OCI-LY3 (cell line): Measurements from ENCODE around the gene TANC1.

Source experiments
- H2AFZ ChIP-seq: fragments of 200-600, 300-600 bp; shearing (Covaris generic); 2 replicates; pipeline ENCODE4 v1.6.0; 2014; ENCODE audit warnings: antibody characterized with exemption, low read depth, low read length
- H3K27ac ChIP-seq: fragments of 200-600, 300-600 bp; sonication (generic); 2 replicates; pipeline ENCODE4 v1.5.1; 2014; ENCODE audit warnings: mild to moderate bottlenecking, low read length, moderate library complexity, mixed read lengths
- H3K27me3 ChIP-seq: fragments of 200-600, 300-600 bp; sonication (generic); 2 replicates; pipeline ENCODE4 v1.6.1; 2014; ENCODE audit warnings: low read depth, low read length, mixed read lengths
- H3K36me3 ChIP-seq: fragments of 200-600, 300-600 bp; sonication (generic); replicated peaks from 2 replicates; pipeline ENCODE3; 2014; ENCODE audit warnings: low read depth, low read length, mixed read lengths
- H3K4me1 ChIP-seq: fragments of 300-600, 200-600 bp; sonication (generic); 2 replicates; pipeline ENCODE4 v1.6.1; 2014; ENCODE audit warnings: low read length, mixed read lengths
- H3K4me2 ChIP-seq: fragments of 200-600, 300-600 bp; sonication (generic); 2 replicates; pipeline ENCODE4 v1.6.1; 2014; ENCODE audit warnings: low read length, mixed read lengths
- H3K4me3 ChIP-seq: fragments of 300-600, 200-600 bp; sonication (generic); 2 replicates; pipeline ENCODE4 v1.5.1; 2014; ENCODE audit warnings: antibody characterized with exemption, mild to moderate bottlenecking, low read length, moderate library complexity
- H3K79me2 ChIP-seq: fragments of 300-600, 200-600 bp; shearing (Covaris generic); 2 replicates; pipeline ENCODE4 v1.6.1; 2014; ENCODE audit warnings: mild to moderate bottlenecking, low read length, mixed read lengths
- H3K9ac ChIP-seq: fragments of 300-600, 200-600 bp; shearing (Covaris generic); 2 replicates; pipeline ENCODE4 v1.6.0; 2014; ENCODE audit warnings: mild to moderate bottlenecking, low read length, moderate library complexity
- H3K9me3 ChIP-seq: fragments of 200-600, 300-600 bp; shearing (Covaris generic); 2 replicates; pipeline ENCODE4 v1.6.1; 2014; ENCODE audit warnings: low read length, mixed read lengths; ENCODE audit not compliant: insufficient read depth
- H4K20me1 ChIP-seq: fragments of 200-600, 300-600 bp; sonication (generic); 2 replicates; pipeline ENCODE4 v1.6.1; 2016; ENCODE audit warnings: low read length, mixed read lengths; ENCODE audit not compliant: insufficient read depth
- EZH2phosphoT487 ChIP-seq: fragments of 200-600 bp; shearing (Covaris generic); IDR thresholded peaks from 2 replicates; pipeline ENCODE4 v1.6.1; 2018; ENCODE audit warnings: antibody characterized with exemption, mixed run types, low read depth
- TF ChIP-seq, protein P1 (sequence below): fragments of 200-600, 300-600 bp; sonication (generic); IDR thresholded peaks from 2 replicates; pipeline ENCODE4 v1.5.1; 2014; ENCODE audit warnings: antibody characterized with exemption, low read length, low read depth

The TANC1 gene

DNA sequence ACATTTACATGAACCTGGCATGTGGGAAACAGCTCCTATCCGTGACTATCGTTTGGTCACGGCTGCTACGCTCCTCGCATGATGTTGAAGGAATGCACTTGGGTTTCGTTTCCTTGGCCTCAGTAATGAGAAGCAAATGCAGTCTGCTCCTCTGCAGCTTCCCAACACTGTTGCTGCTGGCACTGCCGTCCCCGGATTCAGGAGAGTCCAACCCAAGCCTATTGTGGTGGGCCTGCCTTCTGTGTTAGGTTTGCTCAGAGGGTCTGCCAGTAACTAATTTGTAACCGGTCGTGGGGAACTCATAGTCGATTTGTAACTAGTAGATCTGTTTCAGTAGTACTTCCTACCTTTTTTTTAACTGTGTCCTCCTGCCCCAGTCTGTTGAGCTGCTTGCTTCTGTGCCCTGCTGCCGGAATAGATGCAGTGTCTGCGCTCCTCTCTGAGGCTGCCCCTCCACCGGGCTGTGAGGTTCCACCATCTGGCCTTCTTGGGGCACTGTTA lies 259.7 kb downstream of the TANC1 start:
- Histone ChIP-seq H3K4me2 (no peak overlapping the region), H3K36me3 (no peaks in the 10 kb centered on the region), H3K4me3 (no peak overlapping the region), H3K9me3 (no peaks in the 10 kb centered on the region), H3K27ac (no peak overlapping the region), H3K4me1 (no peaks in the 10 kb centered on the region), H3K79me2 (no peaks in the 10 kb centered on the region), H4K20me1 (no peaks in the 10 kb centered on the region), H2AFZ (no peak overlapping the region), H3K27me3 (no peaks in the 10 kb centered on the region), H3K9ac (no peak overlapping the region)
- TF ChIP-seq, protein P1, sequence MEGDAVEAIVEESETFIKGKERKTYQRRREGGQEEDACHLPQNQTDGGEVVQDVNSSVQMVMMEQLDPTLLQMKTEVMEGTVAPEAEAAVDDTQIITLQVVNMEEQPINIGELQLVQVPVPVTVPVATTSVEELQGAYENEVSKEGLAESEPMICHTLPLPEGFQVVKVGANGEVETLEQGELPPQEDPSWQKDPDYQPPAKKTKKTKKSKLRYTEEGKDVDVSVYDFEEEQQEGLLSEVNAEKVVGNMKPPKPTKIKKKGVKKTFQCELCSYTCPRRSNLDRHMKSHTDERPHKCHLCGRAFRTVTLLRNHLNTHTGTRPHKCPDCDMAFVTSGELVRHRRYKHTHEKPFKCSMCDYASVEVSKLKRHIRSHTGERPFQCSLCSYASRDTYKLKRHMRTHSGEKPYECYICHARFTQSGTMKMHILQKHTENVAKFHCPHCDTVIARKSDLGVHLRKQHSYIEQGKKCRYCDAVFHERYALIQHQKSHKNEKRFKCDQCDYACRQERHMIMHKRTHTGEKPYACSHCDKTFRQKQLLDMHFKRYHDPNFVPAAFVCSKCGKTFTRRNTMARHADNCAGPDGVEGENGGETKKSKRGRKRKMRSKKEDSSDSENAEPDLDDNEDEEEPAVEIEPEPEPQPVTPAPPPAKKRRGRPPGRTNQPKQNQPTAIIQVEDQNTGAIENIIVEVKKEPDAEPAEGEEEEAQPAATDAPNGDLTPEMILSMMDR = no peak
- no peak for TF ChIP-seq EZH2phosphoT487

GRCh38 chr2:159229476-159230144 lies 261.2 kb downstream of the TANC1 start:
- H3K4me2 ChIP-seq = no peak overlapping the region
- H3K9ac ChIP-seq = no peak overlapping the region
- no peaks in the 10 kb centered on the region for H3K9me3 ChIP-seq
- no peaks in the 10 kb centered on the region for H3K4me1 ChIP-seq
- no peaks in the 10 kb centered on the region for H3K79me2 ChIP-seq
- no peak overlapping the region for H3K27ac ChIP-seq
- no peaks in the 10 kb centered on the region for H3K36me3 ChIP-seq
- H2AFZ ChIP-seq = no peak overlapping the region
- H4K20me1 ChIP-seq = no peaks in the 10 kb centered on the region
- no peak overlapping the region for H3K4me3 ChIP-seq
- H3K27me3 ChIP-seq = no peaks in the 10 kb centered on the region
- no peak for TF ChIP-seq EZH2phosphoT487
- TF ChIP-seq, protein P1 = no peak

DNA sequence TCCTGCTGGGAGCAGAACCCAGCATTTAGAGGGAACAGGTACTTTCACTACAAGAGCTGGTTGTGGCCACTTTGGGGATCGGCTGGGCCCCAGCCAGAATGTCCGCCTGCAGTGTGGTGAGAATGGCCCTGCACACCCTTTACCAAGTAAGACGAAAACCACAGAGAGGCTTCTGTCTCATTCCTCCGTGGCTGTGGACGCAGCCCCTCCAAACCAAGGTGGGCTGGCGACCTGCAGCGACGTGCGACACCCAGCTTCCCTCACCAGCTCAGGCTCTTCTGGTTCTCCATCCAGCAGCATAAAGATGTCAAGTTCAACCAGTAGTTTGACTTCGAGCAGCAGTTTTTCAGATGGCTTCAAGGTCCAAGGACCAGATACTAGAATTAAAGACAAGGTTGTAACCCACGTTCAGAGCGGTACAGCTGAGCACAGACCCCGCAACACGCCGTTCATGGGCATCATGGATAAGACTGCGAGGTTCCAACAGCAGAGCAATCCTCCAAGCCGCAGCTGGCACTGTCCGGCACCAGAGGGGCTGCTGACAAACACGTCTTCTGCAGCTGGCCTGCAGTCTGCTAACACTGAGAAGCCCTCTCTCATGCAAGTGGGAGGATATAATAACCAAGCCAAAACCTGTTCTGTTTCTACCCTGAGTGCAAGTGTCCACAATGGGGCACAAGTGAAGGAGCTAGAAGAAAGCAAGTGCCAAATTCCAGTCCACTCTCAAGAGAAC lies 261.9 kb downstream of the TANC1 start:
- H3K4me3 ChIP-seq = no peak overlapping the region
- H3K79me2 ChIP-seq = no peaks in the 10 kb centered on the region
- H3K27me3 ChIP-seq = no peaks in the 10 kb centered on the region
- H4K20me1 ChIP-seq = no peaks in the 10 kb centered on the region
- no peak overlapping the region for H3K9ac ChIP-seq
- no peak for TF ChIP-seq EZH2phosphoT487
- TF ChIP-seq, protein P1 = no peak
- no peaks in the 10 kb centered on the region for H3K4me1 ChIP-seq
- no peaks in the 10 kb centered on the region for H3K9me3 ChIP-seq
- H3K4me2 ChIP-seq = no peak overlapping the region
- H3K27ac ChIP-seq = no peak overlapping the region
- H3K36me3 ChIP-seq = no peaks in the 10 kb centered on the region
- no peak overlapping the region for H2AFZ ChIP-seq

GRCh38 chr2:159232456-159233170 lies 264.2 kb downstream of the TANC1 start:
- Histone ChIP-seq H2AFZ (no peak overlapping the region), H3K4me1 (0 out of 2 replicates have a peak, but pooled peaks cover 7% of the 10 kb centered on the region), H3K27ac (no peak overlapping the region), H3K79me2 (no peaks in the 10 kb centered on the region), H4K20me1 (no peaks in the 10 kb centered on the region), H3K9ac (no peak overlapping the region), H3K4me3 (no peak overlapping the region), H3K36me3 (no peaks in the 10 kb centered on the region), H3K4me2 (no peak overlapping the region), H3K27me3 (no peaks in the 10 kb centered on the region), H3K9me3 (no peaks in the 10 kb centered on the region)
- TF ChIP-seq, protein P1 = no peak
- TF ChIP-seq EZH2phosphoT487 = no peak
